ENCODE data around the gene MKRN3.

Gene MKRN3

DNA sequence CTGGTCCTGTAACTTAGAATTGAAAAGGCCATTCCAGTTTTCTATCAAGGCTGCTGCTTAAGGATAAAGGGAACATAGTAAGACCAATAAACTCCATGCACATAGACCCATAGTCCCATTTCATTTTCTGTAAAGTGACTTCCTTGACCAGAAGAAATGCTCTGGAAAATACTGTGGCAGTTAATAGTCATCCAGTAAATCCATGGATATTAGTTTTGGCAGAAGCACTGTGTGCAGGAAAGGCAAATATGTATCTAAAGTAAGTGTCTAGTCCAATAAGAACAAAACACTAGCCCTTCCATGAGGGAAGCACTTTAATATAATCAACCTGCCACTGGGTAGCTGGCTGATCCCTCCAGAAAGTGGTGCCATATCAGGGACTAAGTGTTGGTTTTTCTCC, 19.3 kb upstream of the MKRN3 start:
- H3K36me3 ChIP-seq (ENCODE audit: insufficient read depth, low read length), result no peaks in the 10 kb centered on the region
- no peak overlapping the region for H3K4me2 ChIP-seq (ENCODE audit: low read depth, low read length, poor library complexity, severe bottlenecking)
- no peaks in the 10 kb centered on the region for H4K20me1 ChIP-seq (ENCODE audit: insufficient read depth, low read length, poor library complexity, severe bottlenecking)
- no peaks in the 10 kb centered on the region for H3K4me1 ChIP-seq (ENCODE audit: insufficient read depth, low read length, poor library complexity, severe bottlenecking)
- H3F3A ChIP-seq (ENCODE audit: low read depth), result no peaks in the 10 kb centered on the region
- no peak overlapping the region for H2AFZ ChIP-seq (ENCODE audit: low read length)
- H3K79me2 ChIP-seq (ENCODE audit: insufficient read depth, low read length), result no peaks in the 10 kb centered on the region
- no peaks in the 10 kb centered on the region for H3K9me2 ChIP-seq (replicated peaks; ENCODE audit: low read depth, low read length)
- no peaks in the 10 kb centered on the region for H3K27me3 ChIP-seq (ENCODE audit: insufficient read depth, low read length, poor library complexity, severe bottlenecking)
- no peak for TF ChIP-seq EZH2phosphoT487 (IDR thresholded peaks at IDR 0.05; ENCODE audit: borderline replicate concordance)
- TF ChIP-seq, protein P1, sequence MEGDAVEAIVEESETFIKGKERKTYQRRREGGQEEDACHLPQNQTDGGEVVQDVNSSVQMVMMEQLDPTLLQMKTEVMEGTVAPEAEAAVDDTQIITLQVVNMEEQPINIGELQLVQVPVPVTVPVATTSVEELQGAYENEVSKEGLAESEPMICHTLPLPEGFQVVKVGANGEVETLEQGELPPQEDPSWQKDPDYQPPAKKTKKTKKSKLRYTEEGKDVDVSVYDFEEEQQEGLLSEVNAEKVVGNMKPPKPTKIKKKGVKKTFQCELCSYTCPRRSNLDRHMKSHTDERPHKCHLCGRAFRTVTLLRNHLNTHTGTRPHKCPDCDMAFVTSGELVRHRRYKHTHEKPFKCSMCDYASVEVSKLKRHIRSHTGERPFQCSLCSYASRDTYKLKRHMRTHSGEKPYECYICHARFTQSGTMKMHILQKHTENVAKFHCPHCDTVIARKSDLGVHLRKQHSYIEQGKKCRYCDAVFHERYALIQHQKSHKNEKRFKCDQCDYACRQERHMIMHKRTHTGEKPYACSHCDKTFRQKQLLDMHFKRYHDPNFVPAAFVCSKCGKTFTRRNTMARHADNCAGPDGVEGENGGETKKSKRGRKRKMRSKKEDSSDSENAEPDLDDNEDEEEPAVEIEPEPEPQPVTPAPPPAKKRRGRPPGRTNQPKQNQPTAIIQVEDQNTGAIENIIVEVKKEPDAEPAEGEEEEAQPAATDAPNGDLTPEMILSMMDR (conservative IDR thresholded peaks at IDR 0.05; ENCODE audit: low read length), result no peak
- no peak overlapping the region for H3K4me3 ChIP-seq (ENCODE audit: low read length, poor library complexity, severe bottlenecking)
- H3K9me3 ChIP-seq (ENCODE audit: insufficient read depth, low read depth, low read length), result no peaks in the 10 kb centered on the region
- no peak overlapping the region for H3K9ac ChIP-seq (ENCODE audit: low read depth, low read length, poor library complexity, severe bottlenecking)

DNA sequence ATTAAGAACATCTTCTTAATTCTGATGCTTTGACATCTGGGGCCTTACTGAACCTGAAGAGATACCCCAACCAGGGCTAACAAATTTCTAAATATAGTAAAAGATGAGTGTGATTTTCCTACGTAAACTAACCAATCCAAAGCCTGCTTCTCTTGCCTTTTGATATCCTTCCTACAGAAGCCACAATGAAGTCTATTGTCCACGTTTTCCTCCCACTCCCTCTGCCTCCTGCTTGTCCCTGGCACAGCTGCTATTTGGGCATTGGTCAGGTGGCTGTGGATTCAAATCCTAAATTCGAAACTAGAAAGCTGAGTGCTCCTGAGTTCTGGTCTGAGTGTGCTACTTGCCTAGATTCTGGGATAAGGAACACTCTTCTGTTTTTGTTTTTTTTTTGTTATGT, 17.4 kb upstream of the MKRN3 start:
- H3K9me3 ChIP-seq (ENCODE audit: insufficient read depth, low read depth, low read length), result no peaks in the 10 kb centered on the region
- H3K36me3 ChIP-seq (ENCODE audit: insufficient read depth, low read length), result no peaks in the 10 kb centered on the region
- no peaks in the 10 kb centered on the region for H4K20me1 ChIP-seq (ENCODE audit: insufficient read depth, low read length, poor library complexity, severe bottlenecking)
- TF ChIP-seq, protein P1 (conservative IDR thresholded peaks at IDR 0.05; ENCODE audit: low read length), result no peak
- no peak for TF ChIP-seq EZH2phosphoT487 (IDR thresholded peaks at IDR 0.05; ENCODE audit: borderline replicate concordance)
- H3K4me1 ChIP-seq (ENCODE audit: insufficient read depth, low read length, poor library complexity, severe bottlenecking), result no peaks in the 10 kb centered on the region
- H3K27me3 ChIP-seq (ENCODE audit: insufficient read depth, low read length, poor library complexity, severe bottlenecking), result no peaks in the 10 kb centered on the region
- H3K9me2 ChIP-seq (replicated peaks; ENCODE audit: low read depth, low read length), result no peaks in the 10 kb centered on the region
- no peak overlapping the region for H3K4me3 ChIP-seq (ENCODE audit: low read length, poor library complexity, severe bottlenecking)
- no peaks in the 10 kb centered on the region for H3F3A ChIP-seq (ENCODE audit: low read depth)
- no peak overlapping the region for H3K9ac ChIP-seq (ENCODE audit: low read depth, low read length, poor library complexity, severe bottlenecking)
- no peaks in the 10 kb centered on the region for H3K79me2 ChIP-seq (ENCODE audit: insufficient read depth, low read length)
- no peak overlapping the region for H2AFZ ChIP-seq (ENCODE audit: low read length)
- no peak overlapping the region for H3K4me2 ChIP-seq (ENCODE audit: low read depth, low read length, poor library complexity, severe bottlenecking)

DNA sequence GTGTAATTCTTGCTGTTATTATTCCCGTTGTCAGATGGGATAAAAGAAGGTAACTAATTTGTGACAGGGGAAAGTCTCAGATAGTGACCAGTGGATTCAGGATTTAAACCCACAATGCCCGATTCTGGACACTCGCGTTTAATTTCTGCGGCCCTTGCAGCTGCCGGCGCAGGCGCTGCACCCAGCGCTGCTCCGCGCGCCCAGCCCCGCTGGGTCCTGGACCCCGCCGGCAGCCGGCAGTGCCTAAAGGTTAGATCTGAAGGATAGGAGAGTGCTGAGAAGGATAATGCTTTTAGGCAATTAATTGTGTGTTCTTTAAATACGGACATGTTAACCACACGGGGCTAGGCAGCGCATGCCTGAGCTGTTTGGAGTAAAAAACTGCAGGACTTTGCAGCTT, 3.6 kb upstream of the MKRN3 start:
- peaks cover 4% of the 10 kb centered on the region for H3K27me3 ChIP-seq (ENCODE audit: insufficient read depth, low read length, poor library complexity, severe bottlenecking)
- no peak overlapping the region for H3K9ac ChIP-seq (ENCODE audit: low read depth, low read length, poor library complexity, severe bottlenecking)
- H3K79me2 ChIP-seq (ENCODE audit: insufficient read depth, low read length), result peaks cover 8% of the 10 kb centered on the region
- peaks cover 5% of the 10 kb centered on the region for H4K20me1 ChIP-seq (ENCODE audit: insufficient read depth, low read length, poor library complexity, severe bottlenecking)
- H3F3A ChIP-seq (ENCODE audit: low read depth), result no peaks in the 10 kb centered on the region; the same call in 1 of the 2 replicates
- no peak overlapping the region for H2AFZ ChIP-seq (ENCODE audit: low read length)
- H3K36me3 ChIP-seq (ENCODE audit: insufficient read depth, low read length), result no peaks in the 10 kb centered on the region
- peaks cover 7% of the 10 kb centered on the region for H3K4me1 ChIP-seq (ENCODE audit: insufficient read depth, low read length, poor library complexity, severe bottlenecking)
- TF ChIP-seq, protein P1 (conservative IDR thresholded peaks at IDR 0.05; ENCODE audit: low read length), result no peak
- TF ChIP-seq EZH2phosphoT487 (IDR thresholded peaks at IDR 0.05; ENCODE audit: borderline replicate concordance), result no peak
- no peaks in the 10 kb centered on the region for H3K9me2 ChIP-seq (replicated peaks; ENCODE audit: low read depth, low read length)
- no peak overlapping the region for H3K4me2 ChIP-seq (ENCODE audit: low read depth, low read length, poor library complexity, severe bottlenecking)
- no peaks in the 10 kb centered on the region for H3K9me3 ChIP-seq (ENCODE audit: insufficient read depth, low read depth, low read length)
- H3K4me3 ChIP-seq (ENCODE audit: low read length, poor library complexity, severe bottlenecking), result no peak overlapping the region
